Thyroid gland (tissue), 4 donors: ENCODE data around the gene CSF1R. TPM values are rescaled to one million over a fixed set of nuclear protein-coding genes. Genes with fewer than 3 reads are reported as not detected.

Experiments
- DNase-seq, 2 donors: peaks; one replicate each; pipeline ENCODE4 v3.0.0-alpha.2; 2019
- H3K27ac ChIP-seq, 3 donors: fragments of 200-600 bp; sonication (generic); 1 replicate in 2 of 3; 2 replicates in 1 of 3; pipeline ENCODE4 v1.5.1; 2016 to 2019; ENCODE audit warnings: mild to moderate bottlenecking in 1 of 3, moderate library complexity in 1 of 3
- H3K27me3 ChIP-seq: fragments of 200-600 bp; sonication (generic); one replicate; pipeline ENCODE4 v1.5.1; 2019
- H3K36me3 ChIP-seq, 2 donors: fragments of 200-600 bp; sonication (generic); one replicate each; pipeline ENCODE4 v1.5.1; 2016 to 2019
- H3K4me1 ChIP-seq, 2 donors: fragments of 200-600 bp; sonication (generic); one replicate each; pipeline ENCODE4 v1.5.1; 2017 to 2019
- H3K4me3 ChIP-seq, 3 donors: fragments of 200-600 bp; sonication (generic); replicated peaks in 1 of 3; 1 replicate in 2 of 3; 2 replicates in 1 of 3; pipeline ENCODE4 v1.5.1; 2016; ENCODE audit warnings: mild to moderate bottlenecking in 1 of 3
- H3K9me3 ChIP-seq: fragments of 200-600 bp; sonication (generic); one replicate; pipeline ENCODE4 v1.5.1; 2017
- CTCF ChIP-seq, 6 experiments: fragments of 200-600 bp in 3 of 6; fragments of 450-650 bp in 3 of 6; sonication (generic) in 3 of 6; IDR thresholded peaks; one replicate each; pipeline ENCODE4 v1.5.1; 2016 to 2019; ENCODE audit warnings: antibody characterized with exemption in 6 of 6, mild to moderate bottlenecking in 2 of 6, inconsistent platforms in 1 of 6, moderate library complexity in 1 of 6
- POLR2A ChIP-seq, 2 donors: fragments of 450-650 bp; IDR thresholded peaks; one replicate each; pipeline ENCODE4 v1.6.1; 2017; ENCODE audit warnings: antibody characterized with exemption in 2 of 2, mild to moderate bottlenecking in 2 of 2, moderate library complexity in 1 of 2
- WGBS, 2 donors: methylation state at CpG; one replicate each; pipeline ENCODE4 v1.1.5; 2017; 5-methylcytosine and 5-hydroxymethylcytosine counted together
- intact Hi-C: fragments of 100-400 bp; cut with DNase I; formaldehyde crosslinking; loops from one replicate; pipeline ENCODE4 v1.15.1; 2023
- total RNA-seq, 4 donors: library from RNA; depleted of rRNA; stranded (reverse); fragments of >200 nt; gene quantifications; one replicate each; pipeline ENCODE4 v1.2.3, GENCODE V29; 2016

The CSF1R gene
- total RNA-seq, 4 donors from 2014 or later, result 9.1 to 14.1 (median 11.4) TPM

GRCh38 chr5:150117945-150118560 is 31.7 kb upstream of the CSF1R start:
- H3K27me3 ChIP-seq, result no peaks in the 10 kb centered on the region
- no peak overlapping the region for H3K4me3 ChIP-seq
- DNase-seq, result no peak
- WGBS, 2 donors, result 75 to 86% methylated on average over 8 to 9 of the region's 9 CpGs
- TF ChIP-seq CTCF (IDR thresholded peaks at IDR 0.05) (no peak), POLR2A (IDR thresholded peaks at IDR 0.05) (no peak)
- intact Hi-C loops, result no loop called here
- H3K9me3 ChIP-seq, result no peaks in the 10 kb centered on the region
- no peak overlapping the region for H3K27ac ChIP-seq
- peaks cover 0 to 5% of the 10 kb centered on the region in 2 donors for H3K4me1 ChIP-seq
- no peaks in the 10 kb centered on the region for H3K36me3 ChIP-seq

DNA sequence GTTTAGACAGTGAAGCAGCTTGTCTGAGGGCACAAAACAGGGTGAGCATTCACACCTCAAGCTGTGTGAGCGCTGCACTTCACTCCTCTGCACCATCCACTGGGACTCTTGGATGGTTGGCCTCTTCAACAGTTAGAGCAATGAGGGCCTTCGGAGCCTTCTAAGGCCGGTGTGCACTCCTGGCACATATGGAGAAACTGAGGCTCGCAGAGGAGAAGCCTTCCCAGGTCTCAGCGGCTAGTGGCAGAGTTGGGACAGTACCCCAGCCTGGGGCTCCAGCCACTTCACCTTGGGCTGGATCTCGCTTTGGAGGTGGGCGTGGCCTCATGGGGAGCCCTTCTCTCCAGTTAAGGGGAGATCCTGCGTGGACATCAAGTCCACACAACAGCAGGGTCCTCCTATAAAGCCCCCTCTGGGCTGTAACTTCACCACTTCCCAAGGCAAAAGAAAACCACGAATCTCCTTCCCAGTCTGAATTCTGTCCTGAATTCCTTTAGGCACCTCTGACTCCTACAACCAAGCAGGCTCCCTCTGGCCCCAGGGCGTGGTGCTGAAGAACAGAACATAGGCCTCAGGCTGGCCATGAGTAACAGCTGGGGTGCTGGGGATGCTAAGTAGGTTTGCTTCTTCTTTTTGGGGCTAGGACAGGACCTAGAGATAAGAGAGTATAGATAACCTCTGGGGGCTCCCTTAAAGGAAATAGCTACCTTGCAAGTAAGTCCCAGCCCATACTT is 30.5 kb upstream of the CSF1R start:
- intact Hi-C loops, result no loop called here
- Histone ChIP-seq H3K27ac (no peak overlapping the region), H3K9me3 (no peaks in the 10 kb centered on the region), H3K27me3 (no peaks in the 10 kb centered on the region), H3K36me3 (no peaks in the 10 kb centered on the region), H3K4me1 (peaks cover 0 to 8% of the 10 kb centered on the region in 2 donors), H3K4me3 (no peak overlapping the region)
- DNase-seq, result no peak
- TF ChIP-seq POLR2A (IDR thresholded peaks at IDR 0.05), result no peak
- no peak for TF ChIP-seq CTCF (IDR thresholded peaks at IDR 0.05)
- WGBS, 2 donors, result 84 to 93% methylated on average over 6 to 10 of the region's 10 CpGs

GRCh38 chr5:150114773-150115408 is 28.5 kb upstream of the CSF1R start:
- Histone ChIP-seq H3K27ac (no peak overlapping the region), H3K9me3 (no peaks in the 10 kb centered on the region), H3K4me1 (peaks cover 0 to 8% of the 10 kb centered on the region in 2 donors), H3K4me3 (no peak overlapping the region), H3K27me3 (no peaks in the 10 kb centered on the region), H3K36me3 (no peaks in the 10 kb centered on the region)
- WGBS, 2 donors, result 86% methylated on average over 6 to 8 of the region's 8 CpGs
- TF ChIP-seq POLR2A (IDR thresholded peaks at IDR 0.05) (no peak), CTCF (IDR thresholded peaks at IDR 0.05) (no peak)
- intact Hi-C loops, result no loop called here
- DNase-seq, result no peak

DNA sequence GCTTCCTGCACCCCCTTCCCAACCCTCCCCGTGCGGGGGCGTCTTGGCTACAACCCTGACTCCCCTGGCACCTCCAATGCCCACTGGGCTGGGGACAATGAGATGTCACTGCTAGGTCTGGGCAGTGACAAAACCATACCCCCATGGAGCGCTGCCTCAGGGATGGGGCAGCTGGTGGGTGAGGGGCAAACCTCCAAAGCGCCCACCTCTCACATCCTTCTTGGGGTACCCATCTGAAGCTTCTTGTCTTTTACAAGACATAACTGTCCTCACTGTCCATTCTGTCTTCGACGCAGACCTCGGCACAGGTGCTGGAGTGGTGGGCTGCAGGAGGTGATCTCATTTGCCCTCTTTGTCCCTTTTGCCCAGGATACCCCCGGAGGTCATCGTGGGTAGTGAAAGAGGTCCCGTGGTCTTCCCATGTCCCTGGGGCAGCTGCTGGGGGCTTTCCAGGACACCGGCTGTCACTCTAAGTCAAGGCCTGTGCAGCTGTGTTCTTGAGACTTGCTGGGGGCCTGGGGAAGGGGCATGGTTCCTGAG is 27.8 kb upstream of the CSF1R start:
- intact Hi-C loops, result no loop called here
- WGBS, 2 donors, result 90 to 91% methylated on average over 12 of the region's 12 CpGs
- Histone ChIP-seq H3K4me3 (no peak overlapping the region), H3K27me3 (no peaks in the 10 kb centered on the region), H3K36me3 (no peaks in the 10 kb centered on the region), H3K9me3 (no peaks in the 10 kb centered on the region), H3K27ac (no peak overlapping the region), H3K4me1 (peaks cover 0 to 8% of the 10 kb centered on the region in 2 donors)
- DNase-seq, result no peak
- TF ChIP-seq POLR2A (IDR thresholded peaks at IDR 0.05), result no peak
- TF ChIP-seq CTCF (IDR thresholded peaks at IDR 0.05), result no peak
